Astrocyte (in vitro differentiated cells and primary cell): ENCODE measurements around the gene SERPINB1. TPM values are rescaled to one million over a fixed set of nuclear protein-coding genes. Genes with fewer than 3 reads are reported as not detected.

Experiments
- DNase-seq: peaks from one replicate; pipeline ENCODE4 v3.0.0-alpha.2; 2010; ENCODE audit warnings: low read depth
- FAIRE-seq: peaks from 2 replicates; lab custom pipeline; 2011; peaks lifted over from hg19 to GRCh38; lab: Jason Lieb, UNC
- H2AFZ ChIP-seq: 2 replicates; pipeline ENCODE4 v1.6.0; 2012; ENCODE audit warnings: low read depth, low read length, inconsistent platforms
- H3K27ac ChIP-seq: 2 replicates; pipeline ENCODE4 v1.5.1; 2011; ENCODE audit warnings: low read depth, low read length, inconsistent platforms
- H3K27me3 ChIP-seq: 2 replicates; pipeline ENCODE4 v1.6.0; 2011; ENCODE audit warnings: low read length, inconsistent platforms; ENCODE audit not compliant: insufficient read depth
- H3K36me3 ChIP-seq: 2 replicates; pipeline ENCODE4 v1.5.1; 2011; ENCODE audit warnings: low read length, inconsistent platforms; ENCODE audit not compliant: insufficient read depth
- H3K4me1 ChIP-seq: 2 replicates; pipeline ENCODE4 v1.5.1; 2011; ENCODE audit warnings: low read length, inconsistent platforms; ENCODE audit not compliant: insufficient read depth
- H3K4me2 ChIP-seq: 2 replicates; pipeline ENCODE4 v1.6.0; 2012; ENCODE audit warnings: low read length, inconsistent platforms
- H3K4me3 ChIP-seq: 2 replicates; pipeline ENCODE4 v1.5.1; 2011; ENCODE audit warnings: low read depth, mild to moderate bottlenecking, low read length, inconsistent platforms; ENCODE audit not compliant: insufficient read depth
- H3K79me2 ChIP-seq: 2 replicates; pipeline ENCODE4 v1.6.0; 2012; ENCODE audit warnings: mild to moderate bottlenecking, low read length, inconsistent platforms; ENCODE audit not compliant: insufficient read depth
- H3K9ac ChIP-seq: 2 replicates; pipeline ENCODE4 v1.6.0; 2012; ENCODE audit warnings: mild to moderate bottlenecking, low read length, inconsistent platforms
- H3K9me3 ChIP-seq: 2 replicates; pipeline ENCODE4 v1.5.1; 2012; ENCODE audit warnings: low read depth, mild to moderate bottlenecking, low read length, inconsistent platforms; ENCODE audit not compliant: insufficient read depth
- H4K20me1 ChIP-seq: 2 replicates; pipeline ENCODE4 v1.6.0; 2012; ENCODE audit warnings: low read length, inconsistent platforms; ENCODE audit not compliant: insufficient read depth
- H3K27ac Mint-ChIP-seq: one replicate; pipeline ENCODE4 v1.8.0; 2021; ENCODE audit warnings: mild to moderate bottlenecking, mixed read lengths; ENCODE audit not compliant: unreplicated experiment
- H3K27me3 Mint-ChIP-seq: one replicate; pipeline ENCODE4 v1.8.0; 2021; ENCODE audit warnings: low read depth, mixed read lengths; ENCODE audit not compliant: unreplicated experiment
- H3K36me3 Mint-ChIP-seq: one replicate; pipeline ENCODE4 v1.8.0; 2021; ENCODE audit warnings: low read depth, mixed read lengths; ENCODE audit not compliant: unreplicated experiment
- H3K4me1 Mint-ChIP-seq: one replicate; pipeline ENCODE4 v1.8.0; 2021; ENCODE audit warnings: low read depth, mixed read lengths; ENCODE audit not compliant: unreplicated experiment
- H3K4me3 Mint-ChIP-seq: one replicate; pipeline ENCODE4 v1.8.0; 2021; ENCODE audit warnings: mild to moderate bottlenecking, moderate library complexity, mixed read lengths; ENCODE audit not compliant: unreplicated experiment
- H3K9me3 Mint-ChIP-seq: one replicate; pipeline ENCODE4 v1.8.0; 2021; ENCODE audit warnings: mild to moderate bottlenecking, mixed read lengths; ENCODE audit not compliant: unreplicated experiment
- CTCF ChIP-seq: IDR thresholded peaks from 2 replicates; pipeline ENCODE4 v1.5.1; 2011; ENCODE audit warnings: low read depth, mild to moderate bottlenecking, inconsistent platforms, low read length, moderate library complexity; ENCODE audit not compliant: insufficient read depth
- EZH2 ChIP-seq: IDR thresholded peaks from 2 replicates; pipeline ENCODE4 v1.6.1; 2012; ENCODE audit warnings: mild to moderate bottlenecking, low read length, inconsistent platforms; ENCODE audit not compliant: insufficient read depth
- total RNA-seq: library from RNA; stranded (reverse); gene quantifications from 2 replicates; pipeline ENCODE4 v1.2.1, GENCODE V29; 2021

The SERPINB1 gene
- total RNA-seq, 1 donor from 2014 or later: 1.5 TPM

- H3K27me3 ChIP-seq: no peaks in the 10 kb centered on the region
- peaks cover 11% of the 10 kb centered on the region for H3K36me3 Mint-ChIP-seq
- no peak overlapping the region for H3K27ac Mint-ChIP-seq
- no peak for DNase-seq
- no peaks in the 10 kb centered on the region for H3K36me3 ChIP-seq
- peaks cover 44% of the 10 kb centered on the region for H4K20me1 ChIP-seq
- no peaks in the 10 kb centered on the region for H3K27me3 Mint-ChIP-seq
- TF ChIP-seq CTCF: no peak
- no peak for TF ChIP-seq EZH2
- no peak overlapping the region for H3K9ac ChIP-seq
- H2AFZ ChIP-seq: no peak overlapping the region
- H3K4me2 ChIP-seq: no peak overlapping the region
- FAIRE-seq: no peak
- H3K79me2 ChIP-seq: peaks cover 54% of the 10 kb centered on the region
- peaks cover 18% of the 10 kb centered on the region for H3K4me1 ChIP-seq
- H3K9me3 Mint-ChIP-seq: no peaks in the 10 kb centered on the region
- H3K4me3 Mint-ChIP-seq: no peak overlapping the region
- no peak overlapping the region for H3K27ac ChIP-seq
- H3K4me3 ChIP-seq: no peak overlapping the region
- no peaks in the 10 kb centered on the region for H3K9me3 ChIP-seq
- H3K4me1 Mint-ChIP-seq: peaks cover 26% of the 10 kb centered on the region
Observed at GRCh38 chr6:2786269-2786668, 55.4 kb downstream of the SERPINB1 start.

- Mint-ChIP-seq H3K9me3 (no peaks in the 10 kb centered on the region), H3K4me1 (peaks cover 17% of the 10 kb centered on the region)
- peaks cover 63% of the 10 kb centered on the region for H3K79me2 ChIP-seq
Observed at GRCh38 chr6:2784930-2785329, 56.7 kb downstream of the SERPINB1 start.

More at GRCh38 chr6:2784930-2785329, 56.7 kb downstream of the SERPINB1 start:
- Mint-ChIP-seq H3K27me3 (no peaks in the 10 kb centered on the region), H3K36me3 (peaks cover 11% of the 10 kb centered on the region), H3K27ac (peak overlapping the region; percentile 18), H3K4me3 (no peak overlapping the region)
- Histone ChIP-seq H3K27me3 (no peaks in the 10 kb centered on the region), H3K27ac (no peak overlapping the region), H2AFZ (no peak overlapping the region), H3K4me2 (no peak overlapping the region), H3K9ac (no peak overlapping the region), H3K36me3 (no peaks in the 10 kb centered on the region), H3K4me3 (no peak overlapping the region), H4K20me1 (peaks cover 54% of the 10 kb centered on the region), H3K4me1 (peaks cover 8% of the 10 kb centered on the region), H3K9me3 (no peaks in the 10 kb centered on the region)
- DNase-seq (no peak), FAIRE-seq (no peak)
- TF ChIP-seq CTCF (no peak), EZH2 (no peak)
